ENCODE measurements around the gene C22orf42. TPM values are rescaled to one million over a fixed set of nuclear protein-coding genes. Genes with fewer than 3 reads are reported as not detected.

The C22orf42 gene
- polyA plus RNA-seq, 3 donors: 0.28 to 0.65 (median 0.31) TPM

GRCh38 chr22:32100711-32101110 lies 58.4 kb downstream of the C22orf42 start:
- Histone ChIP-seq H3K36me3 (replicated peaks in 1 of 2; ENCODE audit: control insufficient read depth in 1 of 2, insufficient read depth in 2 of 2, low read length in 2 of 2) (no peaks in the 10 kb centered on the region), H3K9me3 (replicated peaks in 1 of 2; ENCODE audit: control insufficient read depth in 1 of 2, insufficient read depth in 1 of 2, low read length in 2 of 2) (no peaks in the 10 kb centered on the region), H3K4me2 (replicated peaks; ENCODE audit: extremely low read depth, low read length, poor library complexity, severe bottlenecking) (no peak overlapping the region), H3K4me1 (ENCODE audit: control insufficient read depth in 1 of 2, insufficient read depth in 2 of 2, low read length in 2 of 2) (no peaks in the 10 kb centered on the region), H3K79me2 (ENCODE audit: insufficient read depth, low read length) (no peaks in the 10 kb centered on the region), H2AFZ (ENCODE audit: insufficient read depth, low read depth, low read length, poor library complexity, severe bottlenecking) (no peak overlapping the region), H3K4me3 (replicated peaks in 1 of 3; ENCODE audit: low read depth in 2 of 3, low read length in 3 of 3) (no peak overlapping the region), H4K20me1 (ENCODE audit: insufficient read depth, low read length) (no peaks in the 10 kb centered on the region), H3K9ac (ENCODE audit: insufficient read depth, low read length, poor library complexity, severe bottlenecking) (no peak overlapping the region), H3K27ac (ENCODE audit: low read depth in 1 of 2, low read length in 2 of 2) (no peak overlapping the region), H3K27me3 (ENCODE audit: control insufficient read depth in 2 of 2, insufficient read depth in 2 of 2, low read length in 2 of 2) (peaks cover 0 to 7% of the 10 kb centered on the region in 2 donors)
- no peak for TF ChIP-seq CTCF (IDR thresholded peaks at IDR 0.05)
- DNase-seq: no peak
- H3K27ac Mint-ChIP-seq: no peak overlapping the region
- H3K4me3 Mint-ChIP-seq: no peak overlapping the region
- H3K9me3 Mint-ChIP-seq: no peaks in the 10 kb centered on the region
- H3K36me3 Mint-ChIP-seq: no peaks in the 10 kb centered on the region
- H3K4me1 Mint-ChIP-seq: no peaks in the 10 kb centered on the region
- H3K27me3 Mint-ChIP-seq (ENCODE audit: low read depth in 3 of 3): peaks cover 3 to 7% (median 6%) of the 10 kb centered on the region in 3 donors
- intact Hi-C loops (cut with micrococcal nuclease): loop anchor here in 1 of 2 donors (5.0 kb wide), 1 partner anchor 167 kb away; no protein-coding TSS in a partner anchor
- 40% methylated on average over 1 of the region's 1 CpG for WGBS (ENCODE audit: insufficient coverage)

Small RNA genes within 50 kb of the gene (small RNA-seq; reads per million reads assigned to genes)
- gene AP1B1P2 (ENCODE audit: insufficient read length, low read depth): not detected
- not detected for gene RF02171 (ENCODE audit: insufficient read length, low read depth)

Other genes starting within 250 kb of the C22orf42 start
- gene YWHAH, start 214.8 kb downstream of the C22orf42 start, polyA plus RNA-seq: 100 to 1,000 TPM in 2 of 3 donors, 10 to 100 TPM in 1; 59.5 to 136 (median 132) TPM
- gene SLC5A1, start 116.0 kb downstream of the C22orf42 start, polyA plus RNA-seq: not detected
- 1 to 10 TPM in 1 of 3 donors, under 1 TPM in 2; 0.36 to 1.3 (median 0.94) TPM for gene RFPL2, start 45.8 kb upstream of the C22orf42 start, polyA plus RNA-seq
- not detected for gene SLC5A4, start 96.0 kb upstream of the C22orf42 start, polyA plus RNA-seq
- gene RFPL3, start 198.6 kb upstream of the C22orf42 start, polyA plus RNA-seq: not detected